ENCODE measurements around the gene CELSR1. TPM values are rescaled to one million over a fixed set of nuclear protein-coding genes. Genes with fewer than 3 reads are reported as not detected.

CELSR1 gene
- total RNA-seq, 3 donors from 2014 or later: 0.96 to 36.7 (median 21.2) TPM

DNA sequence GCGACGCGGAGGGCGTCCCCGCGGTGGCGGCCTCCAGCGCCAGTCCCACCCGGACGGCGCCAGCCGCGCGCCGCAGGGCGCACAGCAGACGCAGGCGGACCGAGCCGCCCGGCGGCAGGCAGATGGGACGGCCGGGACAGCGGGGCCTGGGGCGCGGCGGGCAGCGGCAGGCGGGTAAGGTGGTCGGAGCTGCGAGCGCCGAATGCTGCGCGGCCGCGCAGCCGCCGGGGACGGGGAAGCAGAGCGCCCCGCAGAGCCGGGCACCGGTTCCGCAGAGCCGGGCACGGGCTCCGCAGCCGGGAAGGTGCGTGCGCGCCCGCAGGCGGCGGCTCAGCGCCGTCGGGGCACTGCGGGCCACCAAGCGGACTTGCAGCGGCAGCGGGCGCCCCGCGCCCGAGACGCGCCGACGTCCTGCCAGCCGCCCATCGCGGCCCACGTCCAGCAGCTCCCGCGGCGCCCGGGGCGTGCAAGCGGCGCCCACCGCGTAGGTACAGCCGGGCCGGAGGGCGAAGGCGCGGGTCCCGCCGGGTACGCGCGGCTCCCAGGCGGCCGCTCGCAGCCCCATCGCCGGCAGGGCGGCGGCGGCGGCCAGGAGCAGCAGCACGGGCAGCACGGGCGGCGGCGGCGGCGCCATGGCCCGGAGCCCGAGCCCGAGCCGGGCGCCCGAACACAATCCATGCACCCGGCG lies 739 bp downstream of the CELSR1 start:
- intact Hi-C loops (cut with DNase I; ENCODE audit: low total_unique reads): loop anchor here (5.0 to 10.0 kb wide), 2 partner anchors 182 to 1029 kb away; no protein-coding TSS in a partner anchor
- H3K36me3 ChIP-seq: no peaks in the 10 kb centered on the region

GRCh38 chr22:46535876-46536536 lies 1.4 kb downstream of the CELSR1 start:
- no peaks in the 10 kb centered on the region for H3K27me3 ChIP-seq
- H3K27ac ChIP-seq: peak overlapping the region in 1 of 2 donors; percentile 90
- DNase-seq (ENCODE audit: low spot score in 2 of 2): no peak
- no peaks in the 10 kb centered on the region for H3K9me3 ChIP-seq
- peak overlapping the region in 2 of 3 donors; percentile 67 to 87 for H3K4me3 ChIP-seq
- H3K4me1 ChIP-seq: peaks cover 0 to 12% of the 10 kb centered on the region in 2 donors
- intact Hi-C loops (cut with DNase I; ENCODE audit: low total_unique reads): loop anchor here (5.0 to 10.0 kb wide), 2 partner anchors 181 to 1029 kb away; no protein-coding TSS in a partner anchor
- H3K36me3 ChIP-seq: no peaks in the 10 kb centered on the region
- TF ChIP-seq CTCF (IDR thresholded peaks at IDR 0.05): no peak
- TF ChIP-seq POLR2A (IDR thresholded peaks at IDR 0.05): no peak
- no peak for TF ChIP-seq POLR2AphosphoS5 (IDR thresholded peaks at IDR 0.05)

More for the DNA sequence above, 739 bp downstream of the CELSR1 start:
- Histone ChIP-seq H3K9me3 (no peaks in the 10 kb centered on the region), H3K4me1 (peaks cover 3 to 14% of the 10 kb centered on the region in 2 donors), H3K27me3 (no peaks in the 10 kb centered on the region), H3K27ac (peak overlapping the region in 1 of 2 donors; percentile 90), H3K4me3 (peak overlapping the region; percentile 44 to 87 (median 67))
- DNase-seq (ENCODE audit: low spot score in 2 of 2): no peak
- no peak for TF ChIP-seq POLR2A (IDR thresholded peaks at IDR 0.05)
- TF ChIP-seq CTCF (IDR thresholded peaks at IDR 0.05): no peak
- TF ChIP-seq POLR2AphosphoS5 (IDR thresholded peaks at IDR 0.05): no peak

DNA sequence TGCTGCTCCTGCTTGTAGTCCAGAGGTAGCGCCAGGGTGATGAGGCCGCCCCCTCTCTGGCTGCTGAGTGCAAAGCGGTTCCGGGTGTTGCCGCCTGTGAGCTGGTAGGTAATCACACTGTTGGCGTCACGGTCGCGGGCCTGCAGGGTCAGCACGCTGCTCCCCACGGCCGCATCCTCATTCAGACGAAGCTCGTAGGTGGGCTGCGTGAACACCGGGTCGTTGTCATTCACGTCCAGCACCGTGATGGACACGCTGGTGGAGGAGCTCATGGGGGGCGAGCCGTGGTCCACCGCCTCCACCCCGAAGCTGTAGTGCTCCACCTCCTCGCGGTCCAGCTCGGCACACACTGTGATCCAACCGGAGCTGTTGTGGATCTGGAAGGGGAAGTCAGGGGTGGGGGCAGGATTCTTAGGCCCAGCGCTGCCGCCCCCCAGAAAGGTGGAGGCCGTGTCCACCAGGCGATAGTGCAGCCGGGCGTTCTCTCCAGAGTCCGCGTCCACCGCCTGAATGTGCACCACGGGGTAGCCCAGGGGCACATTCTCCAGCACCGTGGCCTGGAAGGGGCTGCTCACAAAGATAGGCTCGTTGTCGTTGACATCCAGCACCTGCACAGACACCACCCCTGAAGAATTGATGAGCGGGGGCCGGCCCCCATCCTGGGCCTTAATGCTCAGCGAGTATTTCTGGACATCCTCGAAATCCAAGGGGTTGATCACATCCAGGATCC lies 2.4 kb downstream of the CELSR1 start:
- TF ChIP-seq CTCF (IDR thresholded peaks at IDR 0.05): no peak
- TF ChIP-seq POLR2AphosphoS5 (IDR thresholded peaks at IDR 0.05): no peak
- no peak for TF ChIP-seq POLR2A (IDR thresholded peaks at IDR 0.05)
- intact Hi-C loops (cut with DNase I; ENCODE audit: low total_unique reads): loop anchor here (5.0 to 10.0 kb wide), 2 partner anchors 180 to 1028 kb away; no protein-coding TSS in a partner anchor
- Histone ChIP-seq H3K27ac (no peak overlapping the region), H3K36me3 (no peaks in the 10 kb centered on the region), H3K9me3 (no peaks in the 10 kb centered on the region), H3K27me3 (no peaks in the 10 kb centered on the region), H3K4me3 (no peak overlapping the region), H3K4me1 (peaks cover 0 to 12% of the 10 kb centered on the region in 2 donors)
- no peak for DNase-seq (ENCODE audit: low spot score in 2 of 2)

- Histone ChIP-seq H3K27me3 (no peaks in the 10 kb centered on the region), H3K4me3 (peak overlapping the region in 1 of 3 donors; percentile 50), H3K9me3 (no peaks in the 10 kb centered on the region), H3K27ac (no peak overlapping the region), H3K36me3 (no peaks in the 10 kb centered on the region), H3K4me1 (peaks cover 0 to 9% of the 10 kb centered on the region in 2 donors)
- intact Hi-C loops (cut with DNase I; ENCODE audit: low total_unique reads): loop anchor here (10.0 kb wide), 1 partner anchor 179 kb away; no protein-coding TSS in a partner anchor
- DNase-seq (ENCODE audit: low spot score in 2 of 2): no peak
- no peak for TF ChIP-seq POLR2A (IDR thresholded peaks at IDR 0.05)
- TF ChIP-seq POLR2AphosphoS5 (IDR thresholded peaks at IDR 0.05): no peak
- TF ChIP-seq CTCF (IDR thresholded peaks at IDR 0.05): no peak
These were observed 3.1 kb downstream of the CELSR1 start for GRCh38 chr22:46534177-46534776.
